Ishikawa (cell line): ENCODE results near the gene RNLS.

Experiments
- EP300 ChIP-seq: IDR thresholded peaks from 2 replicates; pipeline ENCODE4 v1.6.1; 2012; ENCODE audit warnings: borderline replicate concordance
- FOXM1 ChIP-seq: IDR thresholded peaks from 2 replicates; pipeline ENCODE4 v1.6.1; 2012; ENCODE audit warnings: low read depth, borderline replicate concordance
- REST ChIP-seq: IDR thresholded peaks from 2 replicates; pipeline ENCODE4 v1.6.1; 2012; ENCODE audit warnings: low read depth, mild to moderate bottlenecking
- TAF1 ChIP-seq: IDR thresholded peaks from 2 replicates; pipeline ENCODE4 v1.6.1; 2012; ENCODE audit warnings: low read depth, mild to moderate bottlenecking
- TCF12 ChIP-seq: IDR thresholded peaks from 2 replicates; pipeline ENCODE4 v1.6.1; 2012; ENCODE audit warnings: low read depth
- TEAD4 ChIP-seq: IDR thresholded peaks from 2 replicates; pipeline ENCODE4 v1.6.1; 2012
- USF1 ChIP-seq: IDR thresholded peaks from 2 replicates; pipeline ENCODE4 v1.6.1; 2012

GRCh38 chr10:88372881-88373592, 210.1 kb downstream of the RNLS start:
- no peak for TF ChIP-seq TCF12
- TF ChIP-seq EP300, result no peak
- TF ChIP-seq REST, result no peak
- no peak for TF ChIP-seq FOXM1
- no peak for TF ChIP-seq USF1
- no peak for TF ChIP-seq TAF1
- TF ChIP-seq TEAD4, result no peak
